Ureter (tissue), 1 donor: Measurements from ENCODE around the gene RAD9A. TPM values are rescaled to one million over a fixed set of nuclear protein-coding genes. Genes with fewer than 3 reads are reported as not detected.
A peak's percentile ranks its signal among the peaks of the same experiment; 100 is the strongest.

Source experiments
- DNase-seq: peaks from one replicate; pipeline ENCODE4 v3.0.0-alpha.2; 2020; ENCODE audit warnings: low spot score
- total RNA-seq: library from RNA; stranded (reverse); gene quantifications from one replicate; pipeline ENCODE4 v1.2.4, GENCODE V29; 2023
- donor health status: DM: yes; HTN: yes; CAD: no.

Gene RAD9A
- total RNA-seq, 1 donor from 2014 or later, result 26.1 TPM

GRCh38 chr11:67356864-67357561 is 34.8 kb upstream of the RAD9A start:
- peak; percentile 79 for DNase-seq

- no peak for DNase-seq
Observed at GRCh38 chr11:67357831-67358670, 33.7 kb upstream of the RAD9A start.

- no peak for DNase-seq
Observed at GRCh38 chr11:67364169-67364568, 27.6 kb upstream of the RAD9A start.

- no peak for DNase-seq
Observed at GRCh38 chr11:67364783-67365722, 26.7 kb upstream of the RAD9A start.

- DNase-seq, result no peak
Observed at GRCh38 chr11:67365736-67366444, 25.9 kb upstream of the RAD9A start.

- DNase-seq, result no peak
Observed at GRCh38 chr11:67366546-67366945, 25.2 kb upstream of the RAD9A start.

GRCh38 chr11:67366961-67367760 is 24.6 kb upstream of the RAD9A start:
- no peak for DNase-seq

- no peak for DNase-seq
Observed at GRCh38 chr11:67367761-67368227, 24.0 kb upstream of the RAD9A start.

GRCh38 chr11:67368621-67369020 is 23.2 kb upstream of the RAD9A start:
- DNase-seq, result no peak

GRCh38 chr11:67369275-67369674 is 22.5 kb upstream of the RAD9A start:
- no peak for DNase-seq

GRCh38 chr11:67369801-67370284 is 21.9 kb upstream of the RAD9A start:
- DNase-seq, result no peak

- no peak for DNase-seq
Observed at GRCh38 chr11:67370351-67371076, 21.3 kb upstream of the RAD9A start.

- no peak for DNase-seq
Observed at GRCh38 chr11:67371189-67371910, 20.4 kb upstream of the RAD9A start.

GRCh38 chr11:67371911-67372320 is 19.9 kb upstream of the RAD9A start:
- DNase-seq, result no peak

GRCh38 chr11:67372321-67372992 is 19.3 kb upstream of the RAD9A start:
- no peak for DNase-seq

GRCh38 chr11:67372993-67373647 is 18.7 kb upstream of the RAD9A start, which contains the start of gene CLCF1:
Gene CLCF1, minus strand, starts transcription at chr11:67373598. Its CDS starts 59 bp downstream, at chr11:67373539.
- DNase-seq, result no peak
